ENCODE measurements around the gene SLC27A4. TPM values are rescaled to one million over a fixed set of nuclear protein-coding genes. Genes with fewer than 3 reads are reported as not detected.

The SLC27A4 gene
- total RNA-seq, 2 experiments from 2014 or later, result 10.5 to 11.2 TPM

GRCh38 chr9:128304971-128305288 lies 35.4 kb upstream of the SLC27A4 start:
- H3K4me3 Mint-ChIP-seq, result no peak overlapping the region
- H3K36me3 Mint-ChIP-seq (ENCODE audit: low read depth), result peaks cover 8% of the 10 kb centered on the region
- H3K9me3 Mint-ChIP-seq, result no peaks in the 10 kb centered on the region
- no peaks in the 10 kb centered on the region for H3K27me3 Mint-ChIP-seq
- DNase-seq, result no peak
- no peaks in the 10 kb centered on the region for H3K4me1 Mint-ChIP-seq (ENCODE audit: low read depth)
- no peak for ATAC-seq
- TF ChIP-seq CTCF (IDR thresholded peaks at IDR 0.05), result no peak
- ChIA-PET POLR2A (interaction anchor here (1.0 kb wide), 1 partner anchor 114 kb away, joined by 3 read pairs; no protein-coding TSS in a partner anchor), CTCF (interaction anchor here (1.7 to 3.1 kb wide), 2 partner anchors 8 to 36 kb away, joined by 6 to 14 read pairs; no protein-coding TSS in a partner anchor)
- H3K27ac Mint-ChIP-seq, result no peak overlapping the region
- intact Hi-C loops (cut with micrococcal nuclease), result no loop called here

- peaks cover 11% of the 10 kb centered on the region for H3K36me3 Mint-ChIP-seq (ENCODE audit: low read depth)
- H3K27ac Mint-ChIP-seq, result no peak overlapping the region
- H3K4me3 Mint-ChIP-seq, result no peak overlapping the region
- intact Hi-C loops (cut with micrococcal nuclease), result no loop called here
- ChIA-PET POLR2A (interaction anchor here (0.6 kb wide), 1 partner anchor 82 kb away, joined by 3 read pairs; no protein-coding TSS in a partner anchor), CTCF (interaction anchor here (1.5 to 4.5 kb wide), 2 partner anchors 9 to 13 kb away, joined by 6 to 21 read pairs; no protein-coding TSS in a partner anchor)
- no peak for TF ChIP-seq CTCF (IDR thresholded peaks at IDR 0.05)
- H3K27me3 Mint-ChIP-seq, result no peaks in the 10 kb centered on the region
- ATAC-seq, result no peak
- H3K4me1 Mint-ChIP-seq (ENCODE audit: low read depth), result no peaks in the 10 kb centered on the region
- no peak for DNase-seq
- H3K9me3 Mint-ChIP-seq, result no peaks in the 10 kb centered on the region
These were observed 30.8 kb upstream of the SLC27A4 start for GRCh38 chr9:128309551-128309950.

- ChIA-PET POLR2A (interaction anchor here (1.1 kb wide), 1 partner anchor 10 kb away, joined by 4 read pairs; no protein-coding TSS in a partner anchor), CTCF (interaction anchor here (1.3 to 4.5 kb wide), 4 partner anchors 10 to 56 kb away, joined by 3 to 21 read pairs (median 6); no protein-coding TSS in a partner anchor)
- Mint-ChIP-seq H3K27me3 (no peaks in the 10 kb centered on the region), H3K36me3 (ENCODE audit: low read depth) (peaks cover 11% of the 10 kb centered on the region), H3K4me1 (ENCODE audit: low read depth) (no peaks in the 10 kb centered on the region), H3K9me3 (no peaks in the 10 kb centered on the region), H3K27ac (no peak overlapping the region), H3K4me3 (no peak overlapping the region)
- no peak for TF ChIP-seq CTCF (IDR thresholded peaks at IDR 0.05)
- DNase-seq, result no peak
- intact Hi-C loops (cut with micrococcal nuclease), result no loop called here
- ATAC-seq, result no peak
These were observed 29.9 kb upstream of the SLC27A4 start for GRCh38 chr9:128310461-128310860.

- ChIA-PET CTCF (interaction anchor here (1.2 kb wide), 1 partner anchor 48 kb away, joined by 5 read pairs; no protein-coding TSS in a partner anchor), POLR2A (interaction anchor here (1.9 kb wide), 1 partner anchor 14 kb away, joined by 5 read pairs; no protein-coding TSS in a partner anchor)
- H3K4me3 Mint-ChIP-seq, result no peak overlapping the region
- TF ChIP-seq CTCF (IDR thresholded peaks at IDR 0.05), result no peak
- no peak for ATAC-seq
- H3K9me3 Mint-ChIP-seq, result no peaks in the 10 kb centered on the region
- intact Hi-C loops (cut with micrococcal nuclease), result no loop called here
- no peaks in the 10 kb centered on the region for H3K27me3 Mint-ChIP-seq
- peaks cover 11% of the 10 kb centered on the region for H3K36me3 Mint-ChIP-seq (ENCODE audit: low read depth)
- no peak for DNase-seq
- H3K4me1 Mint-ChIP-seq (ENCODE audit: low read depth), result no peaks in the 10 kb centered on the region
- no peak overlapping the region for H3K27ac Mint-ChIP-seq
These were observed 25.6 kb upstream of the SLC27A4 start for GRCh38 chr9:128314697-128315096.

- peaks cover 2% of the 10 kb centered on the region for H3K4me1 Mint-ChIP-seq (ENCODE audit: low read depth)
- CTCF ChIA-PET, result no interaction called here
- no peak overlapping the region for H3K4me3 Mint-ChIP-seq
- H3K9me3 Mint-ChIP-seq, result no peaks in the 10 kb centered on the region
- H3K27ac Mint-ChIP-seq, result no peak overlapping the region
- TF ChIP-seq CTCF (IDR thresholded peaks at IDR 0.05), result no peak
- intact Hi-C loops (cut with micrococcal nuclease), result no loop called here
- POLR2A ChIA-PET, result no interaction called here
- peaks cover 9% of the 10 kb centered on the region for H3K36me3 Mint-ChIP-seq (ENCODE audit: low read depth)
- DNase-seq (no peak), ATAC-seq (no peak)
- no peaks in the 10 kb centered on the region for H3K27me3 Mint-ChIP-seq
These were observed 23.9 kb upstream of the SLC27A4 start for GRCh38 chr9:128316421-128316820.

Data from activated CD8-positive, alpha-beta T cell treated with anti-CD3 and anti-CD28 coated beads for 36 hours (primary cell).